Stimulated activated CD8-positive, alpha-beta memory T cell treated with anti-CD3 and anti-CD28 coated beads, Interleukin-12 subunit alpha, Interleukin-12 subunit beta, amount 100 ng/mL, for 1 hour (primary cell): ENCODE measurements around the gene JPT1.
"Not testable (repeated sequence)": the region's sequence is repeated elsewhere in the genome, so short reads cannot be mapped to it uniquely, and the experiment has no call there.

ENCODE experiments used
- DNase-seq: peaks from one replicate; pipeline ENCODE4 v3.0.0-alpha.2; 2020; ENCODE audit warnings: low read depth

Gene JPT1, protein sequence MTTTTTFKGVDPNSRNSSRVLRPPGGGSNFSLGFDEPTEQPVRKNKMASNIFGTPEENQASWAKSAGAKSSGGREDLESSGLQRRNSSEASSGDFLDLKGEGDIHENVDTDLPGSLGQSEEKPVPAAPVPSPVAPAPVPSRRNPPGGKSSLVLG

DNA sequence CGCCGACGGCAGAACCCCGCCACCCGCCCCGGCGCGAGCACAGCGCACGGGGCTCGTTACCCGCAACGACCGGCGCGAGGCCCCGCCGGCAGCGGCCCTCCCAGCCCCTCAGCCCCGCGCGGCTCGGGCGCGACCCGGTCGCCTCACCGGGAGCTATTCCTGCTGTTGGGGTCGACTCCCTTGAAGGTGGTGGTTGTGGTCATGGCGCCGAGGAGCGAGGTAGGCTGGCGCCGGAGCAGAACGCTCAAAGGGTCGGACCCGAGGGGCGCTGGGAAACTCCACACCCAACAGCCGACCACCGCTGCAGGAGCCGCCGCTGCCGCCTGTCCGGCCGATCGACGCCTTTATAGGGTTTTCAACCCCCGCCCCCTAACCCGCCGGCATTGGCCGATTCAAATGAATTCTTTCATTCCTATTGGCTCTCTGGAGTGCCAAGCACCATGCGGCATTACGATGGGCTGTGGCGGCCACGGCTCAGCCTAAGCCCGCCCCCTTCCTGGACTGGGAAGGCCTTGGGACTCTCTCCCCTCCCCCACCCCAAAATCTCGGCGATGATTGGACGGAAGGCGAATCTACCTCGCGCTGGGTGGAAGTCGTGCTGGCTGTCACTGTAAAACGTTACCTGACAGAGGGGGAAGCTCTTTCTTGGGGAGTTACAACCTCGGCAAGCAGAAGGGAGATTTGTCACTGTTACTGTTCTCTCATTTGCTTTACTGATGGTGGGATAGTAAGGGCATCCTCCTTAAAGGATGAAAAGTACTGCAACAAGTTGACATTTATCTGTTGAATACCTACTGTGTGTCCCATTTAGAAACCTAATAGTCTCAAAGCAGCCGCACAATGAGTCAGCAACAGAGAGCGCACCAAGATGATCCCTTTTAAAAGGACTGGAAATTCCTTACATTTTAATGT lies at the start of gene JPT1:
Gene JPT1 (minus strand): TSS at position 318 of the 912 bp plus-strand sequence. CDS start 115 bp downstream, at position 203.
- DNase-seq = peak; percentile 94

DNA sequence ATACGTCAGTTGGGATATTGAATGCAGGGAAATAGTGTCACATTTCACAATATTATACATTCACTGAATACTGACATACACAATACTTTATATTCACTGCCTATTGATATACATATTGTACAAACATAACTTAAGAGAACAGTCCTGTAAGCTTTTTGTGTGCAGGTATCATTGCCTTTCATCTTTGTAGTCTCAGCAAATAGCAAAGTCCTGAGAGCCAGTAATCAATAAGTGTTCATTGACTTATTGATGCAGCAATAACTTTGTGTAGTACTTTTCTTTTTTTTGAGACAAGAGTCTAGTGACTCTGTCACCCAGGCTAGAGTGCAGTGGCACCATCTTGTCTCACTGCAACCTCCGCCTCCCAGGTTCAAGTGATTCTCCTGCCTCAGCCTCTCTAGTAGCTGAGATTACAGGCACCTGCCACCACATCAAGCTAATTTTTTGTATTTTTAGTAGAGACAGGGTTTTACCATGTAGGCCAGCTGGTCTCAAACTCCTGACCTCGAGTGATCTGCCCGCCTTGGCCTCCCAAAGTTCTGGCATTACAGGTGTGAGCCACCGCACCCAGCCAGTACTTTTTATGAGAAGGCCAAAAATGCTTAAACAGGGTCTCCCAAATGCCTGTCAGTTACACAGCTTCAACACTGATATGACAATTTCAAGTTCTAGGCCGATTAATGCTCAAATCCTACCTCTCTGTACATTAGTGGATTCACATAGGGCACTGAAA lies 45.7 kb upstream of the JPT1 start:
- DNase-seq = no peak

DNA sequence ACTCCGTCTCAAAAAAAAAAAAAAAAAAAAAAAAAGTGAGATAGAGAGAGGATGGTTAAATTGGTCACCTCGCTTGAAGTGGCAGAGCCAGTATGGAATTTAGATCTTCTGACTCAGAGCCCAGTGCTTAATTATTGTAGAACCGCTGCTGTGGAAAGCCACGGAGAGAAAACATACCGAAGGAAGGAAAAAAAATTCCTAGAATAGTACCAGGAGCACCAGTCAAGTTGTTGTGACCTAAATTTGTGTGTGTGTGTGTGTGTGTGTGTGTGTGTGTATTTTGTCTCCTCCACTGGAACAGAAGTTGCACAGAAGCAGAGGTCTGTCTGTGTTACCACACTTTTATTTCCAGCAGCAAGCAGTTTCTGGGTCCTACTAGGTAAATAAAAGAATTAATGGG lies 40.6 kb upstream of the JPT1 start:
- DNase-seq = no peak

DNA sequence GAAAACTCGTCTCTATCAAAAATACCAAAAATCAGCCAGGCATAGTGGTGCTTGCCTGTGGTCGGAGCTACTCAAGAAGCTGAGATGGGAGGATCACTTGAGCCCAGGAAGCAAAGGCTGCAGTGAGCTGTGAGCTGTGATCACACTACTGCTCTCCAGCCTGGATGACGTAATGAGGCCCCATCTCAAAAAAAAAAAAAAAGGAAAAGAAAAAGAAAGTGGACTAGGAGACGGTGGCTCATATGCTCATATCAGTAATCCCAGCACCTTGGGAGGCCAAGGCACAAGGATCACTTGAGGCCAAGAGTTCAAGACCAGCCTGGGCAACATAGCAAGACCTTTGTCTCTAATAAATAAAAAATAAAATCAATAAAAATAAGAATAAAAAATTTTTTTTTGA lies 37.3 kb upstream of the JPT1 start:
- DNase-seq = no peak

DNA sequence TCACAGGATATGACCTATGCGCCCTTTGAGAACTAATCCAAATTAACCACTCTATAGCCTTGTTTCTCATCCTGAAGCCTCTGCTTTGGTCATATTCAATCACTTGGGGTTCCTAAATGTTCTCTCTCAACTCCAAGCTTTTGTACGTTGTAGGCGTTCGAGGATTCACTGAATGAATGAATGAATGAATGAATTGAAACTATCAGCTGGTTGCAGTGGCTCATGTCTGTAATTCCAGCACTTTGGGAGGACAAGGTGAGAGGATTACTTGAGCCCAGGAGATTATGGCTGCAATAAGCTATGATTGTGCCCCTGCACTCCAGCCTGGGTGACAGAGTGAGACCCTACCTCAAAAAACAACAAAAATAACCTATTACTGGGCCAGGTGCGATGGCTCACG lies 34.3 kb upstream of the JPT1 start:
- DNase-seq = no peak

DNA sequence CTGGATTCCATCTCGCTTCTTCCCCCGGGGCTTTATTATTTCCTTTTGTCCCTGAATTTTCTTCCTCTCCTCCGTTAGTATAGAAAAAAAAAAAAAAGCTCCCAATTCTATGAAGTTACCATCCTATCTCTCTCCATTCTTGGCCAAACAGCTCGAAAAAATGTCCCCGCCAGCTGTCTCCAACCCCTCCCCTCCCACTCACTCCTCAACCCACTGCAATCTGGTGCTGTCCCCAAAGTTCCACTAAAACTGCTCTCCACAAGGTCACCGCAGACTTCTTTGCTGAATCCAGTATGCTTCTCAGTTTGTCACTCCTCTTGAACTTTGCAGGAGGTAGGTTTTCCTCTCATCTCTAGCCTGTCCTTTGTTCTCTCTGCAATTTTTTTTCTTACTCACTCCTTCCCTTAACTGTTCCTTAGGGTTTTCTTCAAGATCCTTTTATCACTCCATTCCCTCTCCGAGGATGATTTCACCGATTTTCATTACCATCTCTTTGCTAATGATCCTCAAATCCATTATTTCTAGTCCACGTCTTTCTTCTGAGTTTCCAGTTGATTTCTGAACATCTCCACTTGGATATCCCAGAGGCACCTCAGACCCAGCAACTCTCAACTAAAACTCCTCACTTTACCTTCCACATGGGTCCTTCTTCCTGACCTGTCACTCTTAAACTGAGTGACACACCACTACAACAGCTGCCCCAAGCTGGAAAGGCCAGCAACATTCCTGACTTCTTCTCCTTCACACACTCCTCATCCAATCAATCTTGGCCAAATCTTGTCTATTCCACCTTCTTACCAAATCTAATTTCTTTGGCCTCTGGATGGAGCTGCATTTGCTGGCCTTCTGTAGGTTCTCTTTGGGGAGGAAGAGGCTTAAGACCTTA lies 29.9 kb upstream of the JPT1 start:
- no peak for DNase-seq

DNA sequence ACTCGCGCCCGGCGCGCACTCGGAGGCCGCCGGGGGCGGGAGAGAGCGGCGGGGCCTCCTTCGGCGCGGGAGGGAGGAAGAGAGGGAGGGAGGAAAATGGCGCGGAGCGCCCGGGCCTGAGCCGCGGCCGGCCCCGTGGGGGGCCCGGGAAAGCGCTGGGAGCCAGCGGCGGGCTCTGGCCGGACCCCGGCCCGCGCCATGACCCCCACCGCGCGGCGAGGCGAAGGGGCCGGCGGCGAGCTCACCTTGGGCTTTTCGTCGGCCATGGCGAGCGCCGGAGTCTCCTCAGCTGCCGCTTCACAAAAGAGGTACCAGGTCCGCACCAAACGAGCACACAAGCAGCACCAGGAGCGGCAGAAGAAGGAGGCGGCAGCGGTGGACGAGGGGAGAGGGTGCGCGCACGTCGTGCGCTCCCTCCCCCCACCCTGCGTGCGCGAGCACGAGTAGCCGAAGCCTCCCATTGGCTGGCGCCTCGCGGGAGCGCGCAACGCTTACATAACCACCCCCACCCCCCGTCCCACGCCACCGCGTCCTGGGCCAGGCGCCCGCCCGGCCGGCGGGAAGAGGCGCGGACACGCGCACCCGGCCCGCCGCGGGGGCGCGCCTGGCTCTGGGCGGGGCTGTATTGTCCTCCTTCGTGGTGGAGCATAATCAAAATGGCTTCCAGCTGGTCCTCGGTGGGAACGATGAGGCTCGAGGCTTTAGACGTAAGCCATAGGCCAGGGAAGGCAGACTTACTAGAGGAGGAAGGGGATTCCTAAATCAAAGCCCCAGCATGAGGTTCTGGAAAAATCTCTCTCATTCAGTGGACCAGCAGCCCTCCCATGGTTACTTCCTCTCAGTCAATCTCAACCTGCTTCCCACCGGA lies 28.5 kb upstream of the JPT1 start, which contains the start of gene SUMO2:
Gene SUMO2 (minus strand): TSS at position 391 of the 868 bp plus-strand sequence. CDS start 125 bp downstream, at position 266.
- peak; percentile 90 for DNase-seq

DNA sequence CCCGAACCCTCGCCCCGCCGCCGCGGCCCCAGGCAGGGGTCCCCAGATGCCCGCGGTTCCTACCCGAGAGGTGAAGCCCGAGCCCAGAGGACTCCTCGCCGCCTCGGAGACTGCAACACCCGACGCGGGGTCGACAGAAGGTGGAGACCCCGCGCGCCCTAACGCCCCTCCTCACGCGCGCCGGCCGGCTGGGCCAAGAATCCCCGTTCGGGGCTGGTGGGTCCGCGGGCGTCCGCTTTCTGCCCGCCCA lies 27.9 kb upstream of the JPT1 start:
- DNase-seq = no peak

DNA sequence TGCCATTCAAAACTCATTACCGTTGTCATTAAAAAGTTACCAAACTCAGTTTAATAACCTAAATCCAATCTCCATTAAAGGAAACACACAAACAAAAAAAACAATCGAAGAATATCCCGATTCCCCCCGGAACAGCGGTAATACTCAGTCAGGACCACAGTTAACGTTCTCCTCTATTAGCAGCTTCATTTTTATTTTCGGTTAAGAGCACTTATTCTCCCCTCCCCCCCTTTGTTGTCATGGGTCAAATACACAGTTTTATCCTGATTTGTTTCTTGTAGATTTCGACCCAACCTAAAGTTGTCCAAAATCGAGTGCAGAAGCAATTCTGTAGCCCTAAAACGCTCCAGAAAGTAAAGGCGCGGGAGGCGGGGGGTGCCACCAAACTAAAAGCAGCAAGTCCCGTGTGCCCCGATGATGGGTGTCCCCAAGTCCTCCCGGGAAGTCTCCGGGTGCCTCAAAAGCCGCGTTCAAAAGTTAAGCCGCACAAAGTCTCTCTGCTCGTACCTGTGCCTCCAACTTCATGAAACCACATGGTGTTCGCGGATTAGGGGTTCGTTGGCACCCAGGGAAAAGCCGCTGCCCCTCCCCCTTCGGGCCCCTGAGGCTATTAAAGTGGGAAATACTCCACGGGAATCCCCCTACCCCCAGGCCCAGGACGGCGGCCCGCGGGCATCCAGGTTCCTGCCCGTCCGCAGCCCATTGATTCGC lies 27.5 kb upstream of the JPT1 start:
- peak; percentile 13 for DNase-seq

DNA sequence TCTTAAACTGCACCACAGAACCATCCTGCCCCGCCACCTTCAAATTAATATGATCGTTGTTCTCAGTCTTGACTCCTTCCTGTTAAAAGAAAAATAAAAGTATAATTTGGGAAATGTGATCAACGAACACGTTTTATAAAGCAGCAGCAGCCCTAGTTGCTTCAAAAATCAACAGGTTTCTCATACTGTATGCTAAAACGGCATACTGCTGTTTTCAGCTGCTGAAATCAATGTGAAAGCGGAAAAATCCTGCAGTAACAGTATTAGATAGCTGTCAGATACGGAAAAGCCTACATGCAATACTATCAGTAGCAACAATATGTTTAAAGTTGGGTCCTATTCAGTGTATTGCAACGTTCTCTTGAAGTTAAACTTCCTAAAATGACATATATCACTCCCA lies 26.8 kb upstream of the JPT1 start:
- no peak for DNase-seq

DNA sequence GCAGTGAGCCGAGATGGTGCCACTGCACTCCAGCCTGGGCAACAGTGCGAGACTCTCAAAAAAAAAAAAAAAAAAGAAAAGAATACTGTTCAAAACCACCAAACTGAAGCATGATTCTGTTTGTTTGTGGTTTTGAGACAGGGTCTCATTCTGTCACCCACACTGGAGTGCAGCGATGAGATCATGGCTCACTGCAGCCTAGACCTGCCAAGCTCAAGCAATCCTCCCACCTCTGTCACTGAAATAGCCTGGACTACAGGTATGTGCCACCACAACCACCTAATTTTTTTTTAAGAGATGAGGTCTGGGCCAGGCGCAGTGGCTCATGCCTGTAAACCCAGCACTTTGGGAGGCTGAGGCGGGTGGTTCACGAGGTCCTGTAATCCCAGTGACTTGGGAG lies 24.1 kb upstream of the JPT1 start:
- DNase-seq = no peak

DNA sequence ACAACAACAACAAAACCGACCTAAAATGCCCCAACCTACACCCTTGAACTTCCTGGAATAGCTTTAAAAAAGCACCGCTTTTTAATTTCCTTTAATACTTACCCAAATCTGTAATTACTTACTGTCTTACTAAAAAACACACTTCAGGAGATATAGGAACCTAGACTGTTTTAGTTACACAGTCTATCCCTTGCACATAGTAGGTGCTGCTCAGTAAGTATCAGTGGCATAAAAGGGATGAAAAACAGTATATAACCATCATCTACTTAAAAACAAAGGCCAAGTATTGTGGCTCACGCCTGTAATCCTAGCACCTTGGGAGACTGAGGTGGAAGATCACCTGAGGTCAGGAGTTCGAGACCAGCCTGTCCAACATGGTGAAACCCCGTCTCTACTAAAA lies 22.3 kb upstream of the JPT1 start:
- DNase-seq = no peak

DNA sequence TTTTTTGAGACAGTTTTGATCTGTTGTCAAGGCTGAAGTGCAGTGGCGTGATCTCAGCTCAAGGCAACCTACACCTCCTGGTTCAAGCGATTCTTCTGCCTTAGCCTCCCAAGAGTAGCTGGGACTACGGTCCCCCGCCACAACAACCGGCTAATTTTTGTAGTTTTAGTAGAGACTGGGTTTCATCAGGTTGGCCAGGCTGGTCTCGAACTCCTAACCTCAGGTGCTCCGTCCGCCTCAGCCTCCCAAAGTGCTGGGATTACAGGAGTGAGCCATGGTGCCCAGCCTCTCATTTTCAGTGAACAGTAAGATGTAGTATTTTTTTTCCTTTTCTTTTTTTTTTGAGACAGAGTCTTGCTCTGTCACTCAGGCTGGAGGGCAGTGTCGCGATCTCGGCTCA lies 20.7 kb upstream of the JPT1 start:
- DNase-seq = no peak

DNA sequence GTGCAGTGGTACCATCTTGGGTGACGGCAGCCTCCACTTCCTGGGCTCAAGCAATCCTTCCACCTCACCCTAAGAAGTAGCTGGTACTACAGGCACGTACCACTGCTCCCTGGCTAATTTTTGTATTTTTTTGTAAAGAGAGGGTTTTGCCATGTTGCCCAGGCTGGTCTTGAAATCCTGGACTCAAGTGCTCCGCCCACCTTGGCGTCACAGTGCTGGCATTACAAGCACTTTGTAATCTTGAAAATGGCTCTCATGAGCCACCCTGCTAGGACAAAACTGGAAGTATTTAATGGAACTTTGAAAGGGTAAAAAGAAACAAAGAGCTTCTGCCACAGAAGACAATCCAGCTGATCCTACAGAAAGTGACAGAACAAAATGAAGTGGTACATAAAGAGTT lies 19.2 kb upstream of the JPT1 start:
- DNase-seq = no peak

DNA sequence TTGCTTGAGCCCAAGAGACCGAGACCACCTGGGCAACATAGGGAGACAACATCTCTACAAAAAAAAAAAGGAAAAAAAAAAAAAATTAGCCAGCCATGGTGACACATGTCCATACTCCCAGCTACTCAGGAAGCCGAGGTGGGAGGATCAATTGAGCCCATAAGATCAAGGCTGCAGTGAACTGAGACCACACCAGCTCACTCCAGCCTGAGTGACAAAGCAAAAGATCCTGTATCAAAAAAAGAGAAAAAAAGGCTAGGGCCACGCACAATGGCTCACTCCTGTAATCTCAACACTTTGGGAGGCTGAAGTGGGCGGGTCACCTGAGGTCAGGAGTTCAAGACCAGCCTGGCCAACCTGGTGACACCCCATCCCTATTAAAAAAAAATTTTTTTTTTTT lies 14.7 kb upstream of the JPT1 start:
- no peak for DNase-seq

DNA sequence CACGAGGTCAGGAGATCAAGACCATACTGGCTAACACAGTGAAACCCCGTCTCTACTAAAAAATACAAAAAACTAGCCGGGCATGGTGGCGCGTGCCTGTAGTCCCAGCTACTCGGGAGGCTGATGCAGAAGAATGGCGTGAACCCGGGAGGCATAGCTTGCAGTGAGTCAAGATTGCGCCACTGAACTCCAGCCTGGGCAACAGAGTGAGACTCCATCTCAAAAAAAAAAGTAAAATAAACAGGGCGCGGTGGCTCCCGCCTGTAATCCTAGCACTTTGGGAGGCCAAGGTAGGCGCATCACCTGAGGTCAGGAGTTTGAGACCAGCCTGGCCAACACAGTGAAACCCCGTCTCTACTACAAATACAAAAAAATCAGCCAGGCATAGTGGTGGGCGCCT lies 10.3 kb upstream of the JPT1 start:
- not testable (repeated sequence) for DNase-seq

DNA sequence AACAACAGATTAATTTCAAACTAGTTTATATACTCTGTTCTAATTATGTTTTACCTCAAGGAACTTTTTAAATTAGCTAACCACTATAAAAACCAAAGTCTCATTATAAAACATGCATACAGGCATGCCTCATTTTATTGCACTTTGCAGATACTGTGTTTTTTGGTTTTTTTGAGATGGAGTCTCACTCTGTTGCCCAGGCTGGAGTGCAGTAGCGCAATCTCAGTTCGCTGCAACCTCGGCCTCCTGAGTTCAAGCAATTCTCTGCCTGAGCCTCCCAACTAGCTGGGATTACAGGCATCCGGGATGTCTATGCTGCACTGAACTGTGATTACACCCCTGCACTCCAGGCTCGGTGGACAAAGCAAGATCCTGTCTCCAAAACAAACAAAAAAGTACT lies 8.8 kb upstream of the JPT1 start:
- no peak for DNase-seq

DNA sequence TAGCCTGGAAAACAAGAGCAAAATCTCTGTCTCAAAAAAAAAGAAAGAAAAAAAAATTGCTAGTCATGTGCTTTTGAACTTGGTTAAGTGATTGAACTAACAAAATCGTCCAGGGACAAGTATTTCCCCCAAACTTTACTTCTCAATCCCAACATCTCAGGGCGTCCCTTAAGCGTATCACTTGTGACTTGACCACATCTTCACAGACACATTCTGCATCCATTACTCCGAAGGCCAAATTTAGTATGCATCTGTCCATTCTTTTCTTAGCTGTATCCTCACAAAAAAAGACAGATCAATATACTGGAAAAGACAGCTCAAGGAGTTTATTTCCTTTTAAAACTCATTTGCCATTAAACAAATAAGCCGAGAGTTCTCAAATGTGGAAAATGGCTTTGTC lies 5.9 kb upstream of the JPT1 start:
- no peak for DNase-seq

DNA sequence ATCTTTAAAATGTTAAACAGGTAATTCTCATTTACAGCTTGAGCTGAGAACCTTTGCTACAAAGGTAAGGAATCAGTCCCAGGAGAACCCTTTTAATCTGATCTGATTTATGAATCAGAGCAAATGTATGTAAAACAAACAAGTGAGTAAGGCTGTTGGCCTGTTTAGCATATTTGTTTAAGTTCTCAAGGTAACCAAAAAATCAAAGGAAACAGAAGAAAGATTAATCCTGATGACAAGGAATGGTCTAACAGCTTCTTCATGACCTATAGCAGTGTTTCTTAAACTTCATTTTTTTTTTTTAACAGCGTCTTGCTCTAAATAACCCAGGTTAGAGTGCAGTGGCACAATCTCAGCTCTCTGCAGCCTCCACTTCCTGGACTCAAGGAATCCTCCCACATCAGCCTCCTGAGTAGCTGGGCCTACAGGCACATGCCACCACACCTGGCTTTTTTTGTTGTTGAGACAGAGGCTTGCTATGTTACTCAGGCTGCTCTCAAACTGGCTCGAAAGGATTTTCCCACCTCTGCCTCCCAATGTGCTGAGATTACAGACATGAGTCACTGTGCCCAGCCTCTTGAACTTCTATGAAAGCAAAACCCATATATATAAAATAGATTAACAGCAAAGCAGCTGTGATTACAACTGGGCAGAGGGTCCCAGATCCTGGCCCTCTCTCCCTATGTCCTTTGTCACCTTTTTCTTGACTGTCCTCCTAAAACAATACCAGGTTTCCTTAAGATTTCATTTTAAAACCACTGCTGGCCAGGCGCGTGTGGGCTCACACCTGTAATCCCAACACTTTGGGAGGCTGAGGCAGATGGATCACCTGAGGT lies 5.1 kb upstream of the JPT1 start:
- DNase-seq = no peak

DNA sequence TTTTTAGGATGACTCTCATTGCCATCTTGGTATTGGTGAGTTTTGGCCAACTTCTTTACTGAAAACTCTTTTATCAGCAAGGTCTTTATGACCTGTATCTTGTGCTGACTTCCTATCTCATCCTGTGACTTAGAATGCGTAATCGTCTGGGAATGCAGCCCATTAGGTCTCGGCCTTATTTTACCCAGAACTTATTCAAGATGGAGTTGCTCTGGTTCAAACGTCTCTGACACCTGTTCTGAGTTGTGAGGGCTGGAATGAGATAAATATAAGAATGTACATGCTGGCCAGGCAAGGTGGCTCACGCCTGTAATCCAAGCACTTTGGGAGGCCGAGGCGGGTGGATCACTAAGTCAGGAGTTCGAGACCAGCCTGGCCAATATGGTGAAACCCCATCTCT lies 4.2 kb upstream of the JPT1 start:
- DNase-seq = not testable (repeated sequence)
